Measurements from ENCODE around the gene NOTO.
"Not testable (repeated sequence)": the region's sequence is repeated elsewhere in the genome, so short reads cannot be mapped to it uniquely, and the experiment has no call there.

The NOTO gene

DNA sequence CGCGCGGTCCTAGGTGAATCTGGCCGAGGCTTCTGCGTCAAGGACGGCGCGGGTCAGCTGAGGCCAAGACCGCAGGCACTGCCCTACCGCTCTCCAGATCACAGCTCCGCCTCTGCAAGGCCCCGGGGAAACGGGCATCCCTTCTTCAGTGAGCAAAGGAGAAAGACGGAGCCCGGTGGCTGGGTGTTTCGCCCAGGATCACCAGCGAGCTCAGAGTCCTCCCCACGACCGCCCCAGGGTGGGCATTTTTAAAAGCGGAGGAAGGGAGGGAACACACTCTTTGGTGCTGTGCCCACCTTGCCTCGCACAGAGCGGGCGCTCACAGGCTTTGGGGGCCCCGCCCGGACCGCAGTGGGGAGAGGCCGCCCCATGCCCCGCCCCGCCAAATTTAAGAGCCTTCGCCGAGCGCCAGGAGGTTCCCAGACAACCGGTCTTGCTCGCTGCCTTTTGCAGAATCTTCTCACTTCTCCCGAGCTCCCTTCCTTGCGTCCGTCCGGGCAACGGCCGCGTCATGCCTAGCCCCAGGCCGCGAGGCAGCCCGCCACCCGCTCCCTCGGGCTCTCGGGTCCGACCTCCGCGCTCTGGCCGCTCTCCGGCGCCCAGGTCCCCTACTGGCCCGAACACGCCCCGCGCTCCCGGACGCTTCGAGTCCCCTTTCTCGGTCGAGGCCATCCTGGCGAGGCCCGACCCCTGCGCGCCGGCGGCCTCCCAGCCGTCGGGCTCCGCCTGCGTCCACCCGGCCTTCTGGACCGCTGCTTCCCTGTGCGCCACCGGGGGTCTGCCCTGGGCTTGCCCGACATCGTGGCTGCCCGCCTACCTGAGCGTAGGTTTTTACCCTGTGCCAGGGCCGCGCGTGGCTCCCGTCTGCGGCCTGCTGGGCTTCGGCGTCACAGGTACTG lies at the start of gene NOTO:
TSS of gene NOTO (plus strand) at position 419 of the 899 bp plus-strand sequence. CDS start at position 512, 93 bp downstream.
- no peak for DNase-seq

DNA sequence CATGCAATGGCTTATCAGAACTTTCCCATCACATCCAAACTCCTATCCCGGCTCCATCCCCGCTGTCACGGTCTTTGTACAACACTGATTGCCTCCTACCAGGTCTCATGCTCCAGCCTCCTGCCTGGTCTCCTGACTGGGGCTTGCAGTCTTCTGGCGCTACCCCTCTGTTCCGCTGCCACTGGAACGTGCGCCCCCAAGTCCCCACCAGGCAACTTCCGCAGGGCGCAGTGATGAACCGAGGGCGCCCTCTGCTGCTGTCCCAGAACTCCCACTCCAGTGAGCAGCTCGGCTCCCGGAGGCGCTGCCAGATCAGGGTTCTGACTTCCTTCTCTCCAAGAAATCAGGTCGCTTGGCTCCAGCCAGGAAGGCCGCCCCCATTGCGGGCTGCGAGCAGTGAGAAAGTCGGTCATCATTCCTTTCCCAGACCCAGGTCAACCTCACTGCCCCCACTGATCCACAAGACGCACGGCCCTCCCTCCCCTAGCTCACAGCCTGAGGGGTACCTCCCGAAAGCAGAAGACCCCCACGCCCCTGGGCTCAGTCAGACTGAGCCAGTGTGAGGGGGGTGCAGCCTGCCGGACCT lies 45.7 kb upstream of the NOTO start:
- DNase-seq = peak; percentile 21 to 38

GRCh38 chr2:73162856-73163391 lies 39.5 kb upstream of the NOTO start:
- no peak for DNase-seq

- peak; percentile 38 to 76 for DNase-seq
Observed at GRCh38 chr2:73163483-73164367, 38.6 kb upstream of the NOTO start.

GRCh38 chr2:73165978-73166377 lies 36.4 kb upstream of the NOTO start:
- DNase-seq = not testable (repeated sequence)

DNA sequence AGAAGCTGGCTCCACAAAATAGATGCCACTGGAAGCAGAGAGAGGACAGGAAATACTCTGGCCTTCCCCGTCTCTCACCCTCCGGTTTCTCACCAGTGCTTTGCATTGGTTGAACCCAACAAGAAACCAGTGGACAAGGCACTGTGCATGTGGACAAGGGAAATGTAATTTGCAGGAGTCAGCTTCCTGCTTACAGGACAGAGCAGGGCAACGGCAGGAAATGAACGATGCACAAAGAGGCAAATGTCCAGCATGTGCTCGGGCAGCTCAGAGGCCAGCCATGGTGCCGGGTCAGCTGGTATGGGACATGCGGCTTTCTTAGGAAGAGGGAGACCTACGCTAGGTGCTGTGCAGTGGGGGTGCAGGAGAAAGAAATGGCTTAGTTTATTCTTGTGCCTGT lies 35.6 kb upstream of the NOTO start:
- not testable (repeated sequence) for DNase-seq

GRCh38 chr2:73168348-73168747 lies 34.0 kb upstream of the NOTO start:
- not testable (repeated sequence) for DNase-seq

- not testable (repeated sequence) for DNase-seq
Observed at GRCh38 chr2:73170341-73170740, 32.0 kb upstream of the NOTO start.

DNA sequence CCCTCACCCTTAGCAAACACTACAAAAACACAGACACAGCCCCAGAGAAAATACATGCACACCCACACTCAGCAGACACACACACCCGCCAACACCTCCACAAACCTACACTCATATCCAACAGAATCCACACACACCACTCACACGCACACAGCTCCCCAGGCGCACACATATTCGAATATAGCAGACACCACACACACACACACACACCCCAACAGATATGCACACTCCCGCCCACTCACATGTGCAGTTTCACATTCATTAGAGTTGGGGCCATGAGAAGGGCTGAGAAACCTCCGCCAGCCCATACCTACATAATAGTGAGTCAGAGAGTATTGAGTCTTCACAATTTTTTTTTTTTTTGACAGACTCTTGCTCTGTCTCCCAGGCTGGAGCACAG lies 29.4 kb upstream of the NOTO start:
- no peak for DNase-seq

- DNase-seq = no peak
Observed at GRCh38 chr2:73173781-73174180, 28.6 kb upstream of the NOTO start.

DNA sequence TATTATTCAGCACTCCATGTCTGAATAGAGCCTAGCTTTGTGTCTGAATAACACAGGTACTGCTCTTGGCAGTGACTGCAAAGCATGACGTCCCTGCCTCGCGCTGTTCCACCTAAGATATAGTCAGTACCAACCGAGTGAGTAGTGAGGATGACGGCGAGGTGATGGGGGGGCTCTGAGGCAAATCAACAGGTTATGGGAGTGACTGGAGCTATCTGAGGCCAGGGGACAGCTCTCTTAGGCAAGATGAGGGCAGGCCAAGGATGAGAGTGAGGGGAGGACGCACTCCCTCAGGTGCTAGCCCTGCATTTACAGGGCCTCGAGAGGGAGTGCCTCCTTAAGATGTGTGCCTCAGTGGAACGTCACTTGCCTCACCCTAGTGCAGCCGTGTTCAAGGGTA lies 28.1 kb upstream of the NOTO start:
- no peak for DNase-seq

DNA sequence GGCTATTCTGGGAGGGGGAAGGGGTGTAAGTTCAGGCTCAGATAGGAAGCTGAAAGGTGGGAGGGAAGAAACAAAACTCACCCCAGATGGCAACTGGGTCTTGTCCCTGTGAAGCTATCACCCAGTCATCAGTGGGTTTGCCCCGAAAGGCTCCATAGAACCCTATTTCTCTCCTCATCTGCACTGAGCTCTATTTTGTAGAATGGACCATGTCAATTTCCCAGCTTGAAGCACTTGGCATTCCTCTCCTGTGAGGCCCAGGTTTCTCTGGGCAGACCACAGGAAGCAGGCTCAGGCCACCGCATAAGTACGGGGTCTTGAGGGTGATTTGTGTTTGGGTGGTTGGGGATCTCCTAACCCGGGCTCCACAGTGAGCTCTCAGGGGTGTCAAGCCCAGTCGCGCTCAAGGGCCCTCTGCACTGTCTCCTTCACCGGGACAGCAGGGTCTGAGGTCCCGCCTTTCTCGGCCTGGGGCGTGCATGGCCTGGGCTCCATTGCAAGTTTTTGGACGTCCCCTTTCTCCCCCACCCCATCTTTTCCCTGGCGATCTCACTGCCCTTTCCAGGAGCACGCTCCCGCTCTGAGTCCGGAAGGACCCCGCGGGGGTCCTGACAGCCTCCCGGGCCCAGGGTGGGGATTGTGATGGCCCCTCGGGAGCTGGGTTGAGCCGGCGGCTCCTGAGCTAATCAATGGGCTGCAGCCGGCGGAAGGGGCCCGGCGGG lies 27.3 kb upstream of the NOTO start:
- DNase-seq = no peak

DNA sequence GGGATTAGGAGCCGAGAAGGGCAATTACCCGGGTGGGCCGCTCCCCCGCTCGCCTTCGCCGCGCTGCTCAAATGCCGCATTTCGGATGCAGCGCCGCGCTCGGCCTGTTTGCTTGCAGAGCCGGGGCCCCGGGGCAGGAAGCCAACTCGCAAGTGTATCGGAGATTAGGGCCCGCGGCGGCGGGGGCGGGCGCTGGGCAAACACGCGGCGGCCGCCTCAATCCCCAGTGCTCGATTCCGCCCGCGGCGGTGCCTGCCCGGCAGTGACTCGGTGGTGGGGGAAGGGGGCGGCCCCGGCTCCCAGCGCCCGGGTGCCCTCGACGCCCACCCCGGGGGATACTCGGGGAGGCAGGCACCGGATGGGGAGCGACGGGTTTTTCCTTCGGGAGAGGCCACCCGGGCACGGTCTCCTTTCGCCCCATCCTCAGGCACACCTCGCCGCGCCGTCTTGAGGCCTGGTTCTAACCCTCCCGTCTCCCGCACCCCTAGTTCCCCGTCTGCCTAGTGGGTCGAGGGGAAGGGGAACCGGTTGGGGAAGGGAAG lies 26.6 kb upstream of the NOTO start:
- peak; percentile 25 to 34 for DNase-seq

- no peak for DNase-seq
Observed at GRCh38 chr2:73176205-73176880, 26.0 kb upstream of the NOTO start.

DNA sequence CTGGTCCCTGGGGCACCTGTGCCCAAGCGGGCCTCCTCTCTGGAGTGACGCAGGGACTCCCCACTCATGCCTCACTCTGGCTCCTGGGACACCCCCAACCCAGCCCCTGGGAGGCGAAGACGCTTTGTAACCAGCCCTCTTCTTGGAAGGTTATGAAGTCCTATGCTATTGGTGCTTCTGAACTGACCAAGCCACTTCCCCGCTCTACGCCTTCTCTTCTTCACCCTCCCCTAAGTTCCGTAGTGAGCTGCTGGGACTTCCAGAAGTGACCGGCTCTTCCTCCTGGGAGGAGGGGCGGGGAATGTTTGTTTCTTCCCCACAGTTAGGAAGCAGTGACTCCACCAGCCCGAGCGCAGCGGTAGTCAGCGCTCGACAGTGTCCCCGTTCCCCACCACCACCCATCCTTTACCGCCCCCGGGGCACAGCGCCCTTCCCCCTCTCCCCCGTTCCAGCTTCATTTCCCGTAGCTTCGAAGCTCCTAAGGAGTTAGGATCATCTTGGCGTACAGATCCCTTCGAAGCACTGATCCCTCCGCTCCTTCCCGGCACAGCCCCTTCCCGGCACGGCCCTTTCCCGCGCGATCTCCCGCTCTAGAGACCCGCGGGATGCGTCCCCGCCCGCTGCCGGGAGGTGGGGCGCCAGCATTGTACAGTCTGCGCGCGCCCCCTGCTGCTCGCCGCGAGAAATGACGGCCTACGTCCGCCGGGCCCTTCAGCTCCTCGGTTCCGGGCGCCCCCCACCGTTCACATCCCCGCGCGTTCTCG lies 25.3 kb upstream of the NOTO start:
- DNase-seq = peak; percentile 86 to 94

- DNase-seq = no peak
Observed at GRCh38 chr2:73177645-73178255, 24.6 kb upstream of the NOTO start.

GRCh38 chr2:73185965-73186364 lies 16.4 kb upstream of the NOTO start:
- no peak for DNase-seq

GRCh38 chr2:73187549-73187948 lies 14.8 kb upstream of the NOTO start:
- no peak for DNase-seq

- no peak for DNase-seq
Observed at GRCh38 chr2:73197579-73197978, 4.8 kb upstream of the NOTO start.

DNA sequence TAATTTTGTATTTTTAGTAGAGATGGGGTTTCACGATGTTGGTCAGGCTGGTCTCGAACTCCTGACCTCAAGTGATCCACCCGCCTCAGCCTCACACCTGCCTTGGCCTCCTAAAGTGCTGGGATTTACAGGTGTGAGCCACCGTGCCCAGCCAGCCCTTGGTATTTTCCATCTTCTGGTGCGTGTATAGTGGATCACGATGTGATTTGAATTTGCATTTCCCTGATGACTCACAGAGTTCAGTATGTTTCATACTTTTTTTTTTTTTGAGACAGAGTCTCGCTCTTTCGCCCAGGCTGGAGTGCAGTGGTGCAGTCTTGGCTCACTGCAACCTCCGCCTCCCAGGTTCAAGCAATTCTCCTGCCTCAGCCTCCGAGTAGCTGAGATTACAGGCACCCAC lies 2.1 kb upstream of the NOTO start:
- not testable (repeated sequence) for DNase-seq
